ENCODE results near the gene CHRD. TPM values are rescaled to one million over a fixed set of nuclear protein-coding genes. Genes with fewer than 3 reads are reported as not detected.

CHRD gene
- total RNA-seq, 4 donors from 2014 or later, result 8.2 to 27.4 (median 16.5) TPM

GRCh38 chr3:184353546-184353941, 26.3 kb upstream of the CHRD start:
- TF ChIP-seq CTCF (IDR thresholded peaks at IDR 0.05) (no peak), EP300 (IDR thresholded peaks at IDR 0.05) (no peak), POLR2A (IDR thresholded peaks at IDR 0.05) (no peak), POLR2AphosphoS5 (IDR thresholded peaks at IDR 0.05) (no peak)
- no peak overlapping the region for H3K27ac ChIP-seq
- H3K27me3 ChIP-seq, result no peaks in the 10 kb centered on the region
- no peaks in the 10 kb centered on the region for H3K9me3 ChIP-seq
- WGBS, 2 donors (ENCODE audit: low coverage in 1 of 2), result no CpG with 5 or more reads among the region's 11 CpGs
- H3K4me3 ChIP-seq, result no peak overlapping the region
- peaks cover 0 to 25% (median 0%) of the 10 kb centered on the region in 3 donors for H3K4me1 ChIP-seq
- no peak for ATAC-seq
- H3K36me3 ChIP-seq, result peaks cover 0 to 50% of the 10 kb centered on the region in 2 donors

GRCh38 chr3:184354121-184354728, 25.6 kb upstream of the CHRD start:
- Histone ChIP-seq H3K27me3 (no peaks in the 10 kb centered on the region), H3K9me3 (no peaks in the 10 kb centered on the region), H3K4me1 (peaks cover 0 to 31% (median 0%) of the 10 kb centered on the region in 3 donors), H3K4me3 (no peak overlapping the region), H3K27ac (no peak overlapping the region), H3K36me3 (peaks cover 0 to 51% of the 10 kb centered on the region in 2 donors)
- TF ChIP-seq EP300 (IDR thresholded peaks at IDR 0.05), result no peak
- TF ChIP-seq CTCF (IDR thresholded peaks at IDR 0.05), result peak in 3 of 4 experiments; percentile 45 to 77 (median 58)
- ATAC-seq, result peak; percentile 25
- WGBS, 2 donors (ENCODE audit: low coverage in 1 of 2), result 60% methylated on average over 2 of the region's 18 CpGs; no CpG with 5 or more reads in 1 of the 2 donors

GRCh38 chr3:184354754-184355153, 25.1 kb upstream of the CHRD start:
- WGBS, 2 donors (ENCODE audit: low coverage in 1 of 2), result 64 to 70% methylated on average over 3 to 7 of the region's 8 CpGs

GRCh38 chr3:184355261-184356040, 24.4 kb upstream of the CHRD start:
- no peaks in the 10 kb centered on the region for H3K27me3 ChIP-seq
- peak; percentile 23 for ATAC-seq
- TF ChIP-seq CTCF (IDR thresholded peaks at IDR 0.05) (no peak), POLR2A (IDR thresholded peaks at IDR 0.05) (no peak), POLR2AphosphoS5 (IDR thresholded peaks at IDR 0.05) (no peak), EP300 (IDR thresholded peaks at IDR 0.05) (no peak)
- no peak overlapping the region for H3K27ac ChIP-seq
- H3K36me3 ChIP-seq, result peaks cover 0 to 51% of the 10 kb centered on the region in 2 donors
- 68 to 73% methylated on average over 4 to 6 of the region's 18 CpGs for WGBS, 2 donors (ENCODE audit: low coverage in 1 of 2)
- no peak overlapping the region for H3K4me3 ChIP-seq
- peaks cover 0 to 38% (median 2%) of the 10 kb centered on the region in 3 donors for H3K4me1 ChIP-seq
- H3K9me3 ChIP-seq, result no peaks in the 10 kb centered on the region

More at GRCh38 chr3:184354754-184355153, 25.1 kb upstream of the CHRD start:
- Histone ChIP-seq H3K9me3 (no peaks in the 10 kb centered on the region), H3K27me3 (no peaks in the 10 kb centered on the region), H3K4me1 (peaks cover 0 to 37% (median 0%) of the 10 kb centered on the region in 3 donors), H3K36me3 (peaks cover 0 to 51% of the 10 kb centered on the region in 2 donors), H3K4me3 (no peak overlapping the region), H3K27ac (no peak overlapping the region)
- no peak for TF ChIP-seq POLR2A (IDR thresholded peaks at IDR 0.05)
- TF ChIP-seq CTCF (IDR thresholded peaks at IDR 0.05), result no peak
- no peak for TF ChIP-seq POLR2AphosphoS5 (IDR thresholded peaks at IDR 0.05)
- TF ChIP-seq EP300 (IDR thresholded peaks at IDR 0.05), result no peak
- no peak for ATAC-seq

All from gastroesophageal sphincter (tissue), 4 donors.